Measurements from ENCODE around the gene NPC1.

The NPC1 gene

GRCh38 chr18:23545247-23545789 lies 41.0 kb downstream of the NPC1 start:
- no peak for DNase-seq

- no peak for DNase-seq
Measured at GRCh38 chr18:23542461-23542860, 43.8 kb downstream of the NPC1 start.

DNA sequence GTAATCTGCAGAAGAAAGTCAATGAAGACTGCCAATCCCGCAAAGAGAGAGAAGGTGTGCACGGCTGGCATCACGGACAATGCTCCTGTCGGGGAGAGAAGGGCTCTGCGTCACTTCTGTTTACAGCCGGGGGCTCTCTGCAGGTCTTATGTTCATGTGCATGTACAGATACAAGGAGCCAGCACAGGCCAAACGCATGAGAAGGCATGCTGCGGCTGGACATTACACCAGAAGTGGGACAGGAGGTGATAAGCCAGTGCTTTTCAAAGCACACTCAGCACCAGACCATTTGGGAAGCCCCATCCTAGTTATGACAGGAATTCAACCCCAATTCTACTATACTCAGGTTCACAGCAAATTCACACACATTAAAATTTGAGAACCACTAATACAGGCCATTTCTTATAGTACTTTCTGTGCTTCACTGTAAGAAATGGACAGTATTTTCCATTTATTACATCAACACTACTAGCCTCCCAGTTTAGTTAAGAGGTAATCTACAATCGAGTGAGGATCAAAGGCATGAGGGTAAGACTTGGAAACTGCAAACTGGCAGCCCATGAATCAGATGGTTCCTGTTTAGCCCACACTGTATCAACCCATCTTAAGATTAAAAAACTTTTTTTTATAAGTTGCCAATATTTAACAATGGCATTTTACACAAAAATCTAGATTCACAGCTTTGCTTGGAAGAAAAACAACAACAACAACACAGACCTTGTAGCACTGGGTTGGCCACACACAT lies 44.8 kb downstream of the NPC1 start:
- no peak for DNase-seq

- no peak for DNase-seq
Measured at GRCh38 chr18:23540867-23541266, 45.4 kb downstream of the NPC1 start.

DNA sequence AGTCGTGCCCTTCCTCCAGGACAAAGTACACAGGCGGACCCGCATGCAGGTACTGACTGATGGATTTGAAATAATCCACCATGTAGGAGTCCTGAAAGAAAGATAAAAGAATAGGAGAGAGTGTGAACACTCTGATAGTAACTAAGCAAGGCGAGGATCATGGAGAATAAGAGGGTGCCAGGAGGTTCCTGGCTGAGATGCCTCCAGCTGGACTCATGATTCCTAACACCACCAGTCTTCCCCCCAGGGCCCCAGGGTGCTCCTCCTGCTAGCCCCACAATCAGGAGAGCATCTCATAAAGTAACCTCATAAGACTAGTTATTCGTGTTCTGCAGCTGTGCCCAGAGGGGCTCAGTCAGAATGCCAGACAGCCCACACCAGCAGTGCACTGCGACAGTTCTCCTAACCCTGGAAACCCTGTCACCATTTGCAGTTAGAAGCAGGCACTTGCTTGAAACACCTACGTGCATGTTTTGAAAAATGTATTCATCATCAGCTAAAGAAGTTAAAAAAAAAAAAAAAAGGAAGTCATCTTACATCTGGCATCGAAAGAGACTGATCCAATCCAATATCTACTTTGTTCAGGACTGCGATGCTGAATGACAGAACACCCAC lies 46.3 kb downstream of the NPC1 start:
- DNase-seq, result no peak

DNA sequence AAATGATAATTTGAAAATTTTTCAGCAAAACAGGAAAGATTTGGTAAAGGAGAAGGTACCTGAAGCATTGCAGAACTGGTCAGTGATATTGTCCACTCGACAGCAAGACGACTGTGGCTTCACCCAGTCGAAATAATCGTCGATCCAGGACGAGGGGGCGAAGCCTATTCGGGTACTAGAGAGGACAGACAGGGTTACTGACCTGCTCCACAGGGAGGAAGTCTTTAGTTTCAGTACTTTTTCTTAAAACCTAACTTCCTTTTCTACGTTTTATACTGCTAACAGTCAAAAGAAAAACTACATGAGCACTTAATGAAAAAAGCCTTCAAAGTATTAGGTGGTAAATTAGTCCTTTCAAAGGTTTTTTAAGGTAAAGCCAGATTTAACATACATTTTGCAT lies 47.0 kb downstream of the NPC1 start:
- no peak for DNase-seq

GRCh38 chr18:23538870-23539269 lies 47.4 kb downstream of the NPC1 start:
- no peak for DNase-seq

DNA sequence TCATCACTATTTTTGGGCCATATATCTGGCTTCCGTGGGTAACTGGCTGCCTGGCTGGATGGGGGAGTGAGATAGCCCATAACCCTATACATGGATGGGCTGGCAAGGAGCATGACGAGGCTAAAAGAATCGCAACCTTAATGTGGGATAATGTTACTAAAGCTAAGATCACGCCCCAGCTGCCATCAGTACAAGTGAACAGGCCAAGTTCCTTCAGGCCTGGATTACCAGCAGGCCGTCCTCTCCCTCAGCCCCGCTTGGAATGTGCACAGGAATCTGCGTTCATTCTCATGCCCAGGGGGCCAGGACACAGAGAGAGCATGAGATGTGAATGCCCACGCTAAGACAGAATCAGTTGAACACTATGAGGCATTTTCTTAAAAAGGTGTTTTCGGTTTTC lies 48.3 kb downstream of the NPC1 start:
- no peak for DNase-seq

GRCh38 chr18:23537274-23537673 lies 49.0 kb downstream of the NPC1 start:
- DNase-seq, result no peak

GRCh38 chr18:23536204-23536603 lies 50.1 kb downstream of the NPC1 start:
- DNase-seq, result no peak

DNA sequence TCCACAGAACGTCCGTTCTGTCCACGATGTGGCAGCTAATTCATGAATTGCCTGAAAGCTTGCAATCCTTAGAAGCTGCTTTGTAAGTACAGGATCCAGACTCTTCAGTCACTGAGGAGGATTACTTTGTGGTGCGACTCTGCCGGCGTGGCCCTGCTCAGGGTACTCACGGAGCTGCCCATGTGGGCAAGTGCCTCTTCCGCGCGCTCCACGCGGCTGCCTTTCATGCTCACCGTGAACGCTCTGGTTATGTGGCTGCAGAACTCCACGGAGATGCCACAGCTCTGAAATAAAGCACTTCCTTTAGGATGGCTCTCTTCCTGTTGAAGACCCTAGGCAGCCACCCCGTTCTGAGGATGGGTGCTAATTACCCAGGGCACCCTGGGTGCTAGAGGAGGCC lies 52.0 kb downstream of the NPC1 start:
- DNase-seq, result no peak

DNA sequence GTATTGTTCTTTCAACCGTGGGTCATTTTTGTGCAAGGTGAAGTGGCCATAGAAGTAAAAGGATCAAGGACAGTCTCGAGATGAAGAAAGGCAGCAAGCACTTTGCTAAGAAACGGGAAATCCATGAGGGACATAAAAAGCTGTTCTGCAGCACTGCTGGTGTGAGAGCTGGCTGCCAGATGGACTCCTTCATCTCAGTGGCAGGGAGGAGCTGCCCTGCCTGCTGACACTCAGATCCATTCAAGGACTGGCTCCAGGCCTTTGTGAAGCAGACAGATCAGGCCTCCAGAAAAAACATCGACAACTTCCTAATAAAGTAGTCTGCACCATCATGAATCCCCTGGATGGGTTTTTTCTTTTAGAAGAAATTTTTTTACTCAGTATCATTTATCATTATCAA lies 53.5 kb downstream of the NPC1 start:
- DNase-seq, result no peak

DNA sequence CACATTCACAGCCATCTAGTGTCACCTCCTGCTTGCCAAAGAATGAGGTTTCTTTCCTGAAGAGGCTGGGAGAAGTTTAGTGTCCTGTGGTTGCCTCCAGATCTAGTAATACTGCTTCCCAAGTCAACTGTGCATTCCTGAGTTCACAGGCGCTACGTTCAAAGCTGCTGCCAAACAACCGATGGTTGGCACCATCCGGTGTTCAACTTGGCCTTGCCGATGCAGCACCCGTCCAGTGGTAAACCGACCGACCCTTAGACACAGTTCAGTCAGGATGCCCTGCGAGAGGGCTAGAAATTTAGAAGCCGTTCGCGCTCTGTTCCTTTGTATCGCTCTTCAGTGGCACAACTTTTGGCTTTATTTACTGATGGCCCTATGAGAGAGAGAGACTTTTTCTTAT lies 54.4 kb downstream of the NPC1 start:
- DNase-seq, result no peak

GRCh38 chr18:23530195-23530594 lies 56.1 kb downstream of the NPC1 start:
- no peak for DNase-seq

- no peak for DNase-seq
Measured at GRCh38 chr18:23529604-23530003, 56.7 kb downstream of the NPC1 start.

DNA sequence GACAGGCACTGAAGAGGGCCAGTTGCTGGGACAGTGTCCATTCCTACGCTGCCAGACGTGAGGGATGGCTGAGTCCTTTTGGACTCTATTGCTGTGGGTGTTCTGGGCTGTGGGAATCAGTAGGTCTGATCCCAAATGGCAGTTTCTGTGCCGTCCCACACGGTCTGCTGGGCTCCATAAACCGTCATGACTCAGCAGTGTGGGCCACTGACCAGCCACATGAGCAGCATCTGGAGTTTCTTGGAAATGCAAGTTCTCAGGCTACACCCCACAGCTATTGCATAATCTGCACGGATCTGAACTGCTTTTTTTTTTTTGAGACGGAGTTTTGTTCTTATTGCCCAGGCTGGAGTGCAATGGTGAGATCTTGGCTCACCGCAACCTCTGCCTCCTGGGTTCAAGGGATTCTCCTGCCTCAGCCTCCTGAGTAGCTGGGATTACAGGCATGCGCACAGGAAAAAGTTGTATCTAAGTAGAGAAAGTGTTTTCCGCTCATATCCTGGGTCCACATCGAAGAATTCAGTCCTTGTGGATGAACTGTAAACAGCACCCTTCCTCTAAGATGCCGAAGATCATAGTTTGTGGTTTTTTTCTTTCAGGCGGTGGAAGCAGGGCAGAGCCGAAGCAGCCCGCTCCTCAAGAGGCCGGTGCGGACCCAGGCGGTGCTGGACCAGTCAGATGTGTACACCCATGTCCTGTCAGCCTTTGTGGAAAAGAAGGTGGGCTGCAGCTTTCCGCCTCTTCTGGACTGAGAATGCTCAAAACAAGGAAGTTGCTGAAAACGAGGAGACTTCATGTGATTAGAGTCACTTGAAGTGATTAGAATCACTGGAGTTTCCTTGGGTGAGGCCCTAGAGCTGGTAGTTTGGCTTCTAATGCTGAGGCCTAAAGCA lies 57.5 kb downstream of the NPC1 start:
- no peak for DNase-seq

- DNase-seq, result no peak
Measured at GRCh38 chr18:23526501-23527063, 59.7 kb downstream of the NPC1 start.

DNA sequence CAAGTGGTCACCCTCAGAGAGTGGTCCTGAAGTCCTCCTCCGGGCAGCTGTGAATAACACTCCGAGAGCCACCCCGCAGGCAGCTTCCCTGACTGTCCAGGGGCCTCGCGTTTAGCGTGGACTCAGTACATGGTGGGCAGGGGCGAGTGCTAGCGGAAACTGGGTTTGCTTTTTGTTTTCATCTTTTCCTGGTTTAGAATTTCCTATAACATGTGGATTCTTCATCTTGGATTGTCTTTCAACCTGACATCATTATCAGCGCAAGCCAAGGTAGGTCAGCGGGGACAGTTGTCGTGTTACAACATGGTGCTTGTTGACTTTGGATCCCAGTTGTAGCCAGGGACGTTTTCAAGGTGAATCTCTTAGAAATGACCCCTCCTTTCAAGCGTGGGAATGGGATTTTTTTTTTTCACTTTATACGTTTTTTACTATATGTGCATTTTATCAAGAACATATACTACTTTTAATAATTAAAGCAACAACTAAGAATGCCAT lies 62.0 kb downstream of the NPC1 start:
- no peak for DNase-seq

GRCh38 chr18:23523429-23524212 lies 62.7 kb downstream of the NPC1 start:
- no peak for DNase-seq

DNA sequence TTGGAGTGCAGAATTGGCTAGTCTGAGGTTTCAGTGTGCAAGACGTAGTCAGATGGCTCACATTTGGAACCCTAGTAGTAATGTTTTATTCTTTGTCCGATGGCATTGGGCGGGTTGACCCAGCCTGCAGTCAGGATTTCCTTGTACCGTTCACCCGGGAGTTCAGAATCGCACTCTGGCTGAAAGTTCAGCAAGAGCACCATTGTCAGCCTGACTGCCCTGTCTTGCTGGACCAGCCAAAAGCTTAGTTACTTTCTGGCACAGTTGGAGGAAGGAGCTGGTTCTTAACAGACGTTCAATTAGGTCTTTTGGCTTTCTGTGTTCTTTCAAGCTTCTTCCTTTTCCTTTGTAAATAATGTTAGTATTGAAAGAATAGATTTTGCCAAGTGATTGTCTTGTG lies 64.4 kb downstream of the NPC1 start:
- no peak for DNase-seq

- no peak for DNase-seq
Measured at GRCh38 chr18:23521271-23521670, 65.0 kb downstream of the NPC1 start.

GRCh38 chr18:23519734-23520133 lies 66.6 kb downstream of the NPC1 start:
- DNase-seq, result no peak

Data from activated naive CD4-positive, alpha-beta T cell treated with anti-CD3 and anti-CD28 coated beads, Interleukin-2, amount 50 U/mL, for 16 hours (primary cell).